ENCODE data around the gene CRYBB3.
A peak's percentile ranks its signal among the peaks of the same experiment; 100 is the strongest.
"Not testable (repeated sequence)": the region's sequence is repeated elsewhere in the genome, so short reads cannot be mapped to it uniquely, and the experiment has no call there.

The CRYBB3 gene

DNA sequence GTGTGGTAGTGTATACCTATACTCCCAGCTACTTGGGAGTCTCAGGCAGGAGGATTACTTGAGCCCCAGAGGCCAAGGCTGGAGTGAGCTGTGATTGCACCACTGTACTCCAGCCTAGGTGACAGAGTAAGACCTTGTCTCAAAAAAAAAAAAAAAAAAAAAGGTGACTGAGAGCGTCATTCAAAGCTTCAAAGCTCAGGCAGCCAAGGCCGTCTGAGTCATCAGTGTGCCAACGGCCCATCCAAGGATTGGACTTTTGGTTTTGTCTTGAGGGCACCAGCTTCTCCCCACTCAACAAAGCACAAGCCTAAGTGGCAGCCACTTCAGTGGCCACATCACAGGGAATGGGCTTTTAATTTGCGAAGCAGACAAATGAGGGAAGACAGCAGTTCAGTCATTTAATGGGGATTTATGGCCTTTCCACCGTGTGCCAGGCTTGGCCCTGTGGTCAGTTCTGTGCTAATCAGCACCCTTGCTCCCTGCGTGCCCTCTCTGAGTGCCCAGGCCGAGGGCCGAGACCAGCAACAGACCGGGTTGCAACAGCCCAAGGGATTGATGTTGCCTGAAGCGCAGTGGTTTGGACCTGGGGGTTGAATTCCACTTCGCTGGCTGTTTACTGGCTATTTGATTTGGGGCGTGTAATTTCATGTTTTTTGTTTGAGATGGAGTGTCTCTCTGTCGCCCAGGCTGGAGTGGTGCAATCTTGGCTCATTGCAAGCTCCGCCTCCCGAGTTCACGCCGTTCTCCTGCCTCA, 30.2 kb upstream of the CRYBB3 start:
- Mint-ChIP-seq H3K4me1 (peaks cover 12% of the 10 kb centered on the region), H3K9me3 (no peaks in the 10 kb centered on the region), H3K27me3 (no peaks in the 10 kb centered on the region), H3K4me3 (no peak overlapping the region), H3K27ac (no peak overlapping the region)
- ATAC-seq (no peak), DNase-seq (no peak)

- no peak for ATAC-seq
- peak overlapping the region in 1 of 2 donors; percentile 60 for H3K27ac Mint-ChIP-seq
- no peak for DNase-seq
- H3K27me3 Mint-ChIP-seq, result no peaks in the 10 kb centered on the region
- no peak overlapping the region for H3K4me3 Mint-ChIP-seq
- H3K4me1 Mint-ChIP-seq, result peaks cover 6% of the 10 kb centered on the region
- no peaks in the 10 kb centered on the region for H3K9me3 Mint-ChIP-seq
Measured at GRCh38 chr22:25170426-25170980, 29.2 kb upstream of the CRYBB3 start.

DNA sequence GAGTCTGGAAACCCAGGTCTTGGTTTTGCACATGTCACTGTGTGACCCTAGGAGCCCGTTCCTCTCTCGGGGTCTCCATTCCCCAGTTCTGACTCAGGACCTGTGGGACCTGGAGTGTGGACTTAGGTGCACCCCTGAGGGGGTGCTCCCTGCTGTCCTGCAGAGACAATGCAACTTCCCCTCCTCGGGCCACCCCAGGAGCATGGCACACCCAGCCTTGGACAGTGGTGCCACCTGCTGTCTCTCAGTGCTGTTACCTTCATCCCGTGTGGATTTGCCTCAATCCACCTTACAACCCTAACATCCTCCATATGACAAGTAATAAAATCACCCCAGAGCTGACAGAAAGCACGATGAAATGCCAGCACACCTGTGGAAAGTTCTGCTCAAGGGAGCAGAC, 27.5 kb upstream of the CRYBB3 start:
- H3K4me1 Mint-ChIP-seq, result peaks cover 6% of the 10 kb centered on the region
- DNase-seq, result peak; percentile 8 to 38
- peak; percentile 82 for ATAC-seq
- H3K27ac Mint-ChIP-seq, result no peak overlapping the region
- no peaks in the 10 kb centered on the region for H3K27me3 Mint-ChIP-seq
- H3K9me3 Mint-ChIP-seq, result no peaks in the 10 kb centered on the region
- no peak overlapping the region for H3K4me3 Mint-ChIP-seq

DNA sequence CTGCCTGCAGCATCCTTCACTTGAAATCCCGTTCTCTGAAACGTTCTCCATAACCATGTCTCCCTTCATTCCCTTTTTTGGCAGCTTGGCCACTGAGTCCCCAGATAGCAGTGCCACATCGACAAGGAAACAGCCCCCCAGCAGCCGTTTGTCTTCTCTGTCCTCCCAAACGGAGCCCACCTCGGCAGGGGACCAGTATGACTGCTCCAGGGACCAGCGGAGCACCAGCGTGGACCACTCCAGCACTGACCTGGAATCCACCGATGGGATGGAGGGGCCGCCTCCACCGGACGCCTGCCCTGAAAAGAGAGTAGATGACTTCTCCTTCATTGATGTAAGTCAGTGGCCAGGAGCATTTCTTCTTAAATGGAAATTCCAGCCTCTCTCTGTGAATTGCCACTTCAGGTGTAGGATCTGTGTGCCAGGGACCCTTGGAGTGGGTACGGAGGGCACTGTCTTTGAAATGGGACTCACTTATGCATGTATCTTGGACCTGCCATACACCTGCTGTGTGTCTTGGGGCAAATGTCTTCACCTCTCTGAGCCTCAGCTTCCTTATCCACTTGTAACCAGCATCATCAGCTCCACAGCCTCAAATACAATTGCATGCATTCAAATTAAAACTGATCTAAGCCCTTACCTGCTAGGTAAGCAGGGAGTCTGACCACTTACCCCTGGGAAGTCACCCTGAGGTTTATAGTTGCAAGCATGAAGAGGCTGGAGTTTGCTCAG, 25.3 kb upstream of the CRYBB3 start:
- Mint-ChIP-seq H3K4me1 (peaks cover 6% of the 10 kb centered on the region), H3K27me3 (no peaks in the 10 kb centered on the region), H3K27ac (peak overlapping the region in 1 of 2 donors; percentile 42), H3K4me3 (no peak overlapping the region), H3K9me3 (peaks cover 0 to 1% of the 10 kb centered on the region in 2 donors)
- ATAC-seq, result no peak
- no peak for DNase-seq

DNA sequence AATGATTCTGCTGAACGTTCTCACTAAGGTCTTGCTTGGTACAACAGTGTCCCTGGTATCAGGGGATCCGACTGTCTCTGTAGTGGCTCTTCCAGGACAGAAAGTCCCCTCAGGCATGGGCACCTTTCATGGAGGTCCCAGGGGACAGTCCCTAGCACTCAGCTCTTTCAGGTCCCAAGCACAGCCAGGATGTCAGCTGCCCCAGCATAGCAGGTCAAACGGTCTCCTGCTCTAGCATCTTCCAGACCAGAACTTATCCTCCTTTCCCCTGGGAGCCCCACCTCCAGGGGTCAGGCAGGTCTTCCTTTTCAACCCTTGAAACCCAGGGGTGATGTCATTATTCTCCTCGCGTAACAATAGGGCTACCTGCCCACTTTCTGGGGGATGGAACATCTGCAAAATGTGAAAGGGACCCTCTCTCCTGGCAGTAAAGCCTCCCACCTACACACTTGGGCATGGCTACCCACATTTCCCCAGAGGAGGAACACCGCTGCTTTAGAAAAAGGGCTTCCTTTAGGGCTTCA, 24.7 kb upstream of the CRYBB3 start:
- DNase-seq (no peak), ATAC-seq (no peak)
- Mint-ChIP-seq H3K4me1 (peaks cover 6% of the 10 kb centered on the region), H3K27me3 (no peaks in the 10 kb centered on the region), H3K27ac (no peak overlapping the region), H3K4me3 (no peak overlapping the region), H3K9me3 (peaks cover 0 to 7% of the 10 kb centered on the region in 2 donors)

GRCh38 chr22:25176175-25176574, 23.5 kb upstream of the CRYBB3 start:
- no peaks in the 10 kb centered on the region for H3K27me3 Mint-ChIP-seq
- H3K9me3 Mint-ChIP-seq, result peaks cover 0 to 9% of the 10 kb centered on the region in 2 donors
- peak overlapping the region in 1 of 2 donors; percentile 8 for H3K27ac Mint-ChIP-seq
- DNase-seq, result no peak
- no peak for ATAC-seq
- peaks cover 6% of the 10 kb centered on the region for H3K4me1 Mint-ChIP-seq
- no peak overlapping the region for H3K4me3 Mint-ChIP-seq

DNA sequence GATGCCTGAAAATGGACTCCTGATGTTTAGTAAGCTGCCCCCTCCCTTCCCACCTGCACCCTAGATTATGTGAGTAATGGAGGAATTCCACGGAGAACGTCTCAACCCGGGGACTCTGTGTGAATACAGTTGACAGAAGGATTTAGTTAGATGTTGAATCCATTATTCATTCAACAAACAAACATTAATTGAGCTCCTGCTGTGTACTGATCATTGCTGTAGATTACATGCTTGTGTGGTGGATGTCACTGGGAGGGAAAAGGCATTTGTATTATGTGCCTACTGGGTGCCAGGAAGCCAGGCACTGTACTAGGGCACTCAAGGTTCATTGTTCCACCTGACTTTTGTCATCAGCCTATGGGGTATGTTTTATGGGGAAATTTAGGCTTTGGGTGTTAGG, 22.9 kb upstream of the CRYBB3 start:
- no peak for ATAC-seq
- H3K27ac Mint-ChIP-seq, result peak overlapping the region in 1 of 2 donors; percentile 35
- no peaks in the 10 kb centered on the region for H3K27me3 Mint-ChIP-seq
- peaks cover 0 to 9% of the 10 kb centered on the region in 2 donors for H3K9me3 Mint-ChIP-seq
- H3K4me1 Mint-ChIP-seq, result peaks cover 3% of the 10 kb centered on the region
- H3K4me3 Mint-ChIP-seq, result no peak overlapping the region
- DNase-seq, result no peak

DNA sequence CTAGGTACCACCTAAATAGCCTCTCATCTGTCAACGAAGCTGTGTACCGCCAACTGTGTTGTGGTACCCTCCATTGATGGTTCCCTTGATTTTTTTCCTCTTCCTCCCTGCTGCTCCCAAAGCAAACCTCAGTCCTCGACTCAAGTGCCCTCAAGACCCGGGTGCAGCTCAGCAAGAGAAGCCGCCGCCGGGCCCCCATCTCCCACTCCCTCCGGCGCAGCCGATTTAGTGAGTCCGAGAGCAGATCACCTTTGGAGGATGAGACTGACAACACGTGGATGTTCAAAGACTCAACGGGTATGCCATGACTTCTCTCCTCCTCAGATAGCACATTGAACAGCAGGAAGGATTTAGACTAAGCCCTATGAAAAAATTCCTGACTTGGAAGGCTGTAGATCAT, 22.4 kb upstream of the CRYBB3 start:
- peaks cover 0 to 9% of the 10 kb centered on the region in 2 donors for H3K9me3 Mint-ChIP-seq
- H3K27ac Mint-ChIP-seq, result peak overlapping the region in 1 of 2 donors; percentile 85
- no peak for ATAC-seq
- H3K4me1 Mint-ChIP-seq, result no peaks in the 10 kb centered on the region
- no peaks in the 10 kb centered on the region for H3K27me3 Mint-ChIP-seq
- DNase-seq, result no peak
- no peak overlapping the region for H3K4me3 Mint-ChIP-seq

DNA sequence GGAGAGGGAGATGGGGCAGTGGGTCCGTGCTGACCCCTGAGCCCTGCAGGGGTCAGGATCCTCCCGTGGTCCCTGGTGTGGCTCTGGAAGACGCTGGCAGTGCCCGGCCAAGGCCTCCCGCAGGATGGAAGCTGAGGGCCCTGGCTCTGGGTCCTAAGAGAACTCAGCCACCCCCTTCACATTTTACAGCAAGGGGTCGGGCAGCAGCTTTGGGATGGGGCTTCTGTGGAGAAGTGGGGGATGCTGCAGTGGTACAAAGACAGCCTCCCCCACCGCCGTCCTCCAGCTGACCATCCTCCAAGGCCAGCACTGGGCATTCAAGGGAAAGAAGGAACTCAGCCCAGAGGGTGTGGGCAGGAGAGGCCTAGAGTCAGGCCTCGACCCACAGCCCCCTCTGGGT, 21.8 kb upstream of the CRYBB3 start:
- Mint-ChIP-seq H3K27me3 (no peaks in the 10 kb centered on the region), H3K4me3 (no peak overlapping the region), H3K27ac (peak overlapping the region in 1 of 2 donors; percentile 59), H3K9me3 (peaks cover 0 to 9% of the 10 kb centered on the region in 2 donors), H3K4me1 (no peaks in the 10 kb centered on the region)
- no peak for ATAC-seq
- DNase-seq, result no peak

- not testable (repeated sequence) for DNase-seq, H3K27me3 Mint-ChIP-seq, H3K4me1 Mint-ChIP-seq, H3K4me3 Mint-ChIP-seq, H3K9me3 Mint-ChIP-seq, H3K27ac Mint-ChIP-seq
- peak; percentile 60 for ATAC-seq
Measured at GRCh38 chr22:25178348-25178747, 21.3 kb upstream of the CRYBB3 start.

GRCh38 chr22:25178869-25179631, 20.6 kb upstream of the CRYBB3 start:
- ATAC-seq, result peak; percentile 70
- not testable (repeated sequence) for H3K9me3 Mint-ChIP-seq, H3K27me3 Mint-ChIP-seq, DNase-seq, H3K4me1 Mint-ChIP-seq, H3K27ac Mint-ChIP-seq, H3K4me3 Mint-ChIP-seq

DNA sequence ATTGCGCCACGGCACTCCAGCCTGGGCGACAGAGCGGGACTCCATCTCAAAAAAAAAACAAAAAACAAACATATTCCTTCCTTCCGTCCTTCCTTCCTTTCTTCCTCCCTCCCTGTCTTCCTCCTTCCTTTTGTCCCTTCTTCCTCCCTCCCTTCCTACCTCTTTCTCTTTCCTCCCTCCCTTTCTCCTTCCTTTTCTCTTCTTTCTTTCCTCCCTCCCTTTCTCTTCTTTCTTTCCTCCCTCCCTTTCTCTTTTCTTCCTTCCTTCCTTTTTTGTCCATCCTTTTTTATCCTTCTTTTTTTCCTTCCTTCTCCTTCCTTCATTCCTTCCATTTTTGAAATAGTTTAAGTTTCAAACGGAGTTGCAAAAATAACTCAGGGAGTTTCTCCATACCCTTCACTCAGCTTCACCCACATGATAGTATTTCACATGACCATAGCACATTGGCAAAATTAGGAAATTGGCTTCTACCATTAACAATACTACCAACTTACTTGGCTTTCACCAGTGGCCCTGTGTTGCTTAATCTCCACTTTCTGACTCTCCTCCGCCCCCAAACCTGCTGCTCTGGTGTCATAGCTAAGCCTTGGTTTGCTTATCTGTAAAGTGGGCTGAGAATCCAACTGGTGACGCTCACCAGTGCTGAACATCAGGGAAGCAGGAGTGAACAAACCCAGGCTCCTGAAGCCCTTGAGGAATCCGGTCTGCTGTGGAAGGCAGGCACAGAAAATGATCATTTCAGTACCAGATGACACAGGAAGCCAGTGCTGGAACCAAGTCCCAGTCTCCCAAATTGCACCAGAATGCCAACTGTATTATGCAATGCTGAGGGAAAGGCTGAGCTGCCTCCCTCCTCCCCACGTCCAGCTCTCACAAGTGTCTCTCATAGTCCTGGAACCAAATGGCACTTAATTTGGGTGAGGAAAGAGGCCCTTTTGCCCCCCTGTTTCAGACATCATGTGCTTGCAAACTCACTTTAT, 17.2 kb upstream of the CRYBB3 start:
- Mint-ChIP-seq H3K4me1 (no peaks in the 10 kb centered on the region), H3K9me3 (peaks cover 0 to 9% of the 10 kb centered on the region in 2 donors), H3K27me3 (no peaks in the 10 kb centered on the region), H3K4me3 (no peak overlapping the region), H3K27ac (no peak overlapping the region)
- ATAC-seq, result no peak
- DNase-seq, result no peak

- Mint-ChIP-seq H3K27me3 (no peaks in the 10 kb centered on the region), H3K27ac (peak overlapping the region in 1 of 2 donors; percentile 39), H3K4me1 (no peaks in the 10 kb centered on the region), H3K9me3 (peaks cover 0 to 9% of the 10 kb centered on the region in 2 donors), H3K4me3 (no peak overlapping the region)
- ATAC-seq (no peak), DNase-seq (no peak)
Measured at GRCh38 chr22:25183949-25184619, 15.6 kb upstream of the CRYBB3 start.

- no peak for DNase-seq
- Mint-ChIP-seq H3K4me1 (no peaks in the 10 kb centered on the region), H3K27ac (no peak overlapping the region), H3K4me3 (no peak overlapping the region), H3K27me3 (no peaks in the 10 kb centered on the region), H3K9me3 (no peaks in the 10 kb centered on the region)
- ATAC-seq, result no peak
Measured at GRCh38 chr22:25186140-25186539, 13.5 kb upstream of the CRYBB3 start.
